HG03135 (cell line): ENCODE results near the gene ACTL10.
"Not testable (repeated sequence)": the region's sequence is repeated elsewhere in the genome, so short reads cannot be mapped to it uniquely, and the experiment has no call there.

ENCODE experiments used
- ATAC-seq: cut with Tn5 transposase; IDR thresholded peaks from one replicate; pipeline ENCODE4 v1.9.1; 2021; ENCODE audit warnings: mild to moderate bottlenecking, moderate library complexity; ENCODE audit not compliant: unreplicated experiment

ACTL10 gene

GRCh38 chr20:33666293-33667244, at the start of gene ACTL10:
Gene ACTL10, plus strand, starts transcription at chr20:33666943. Its CDS starts 555 bp downstream, at chr20:33667498.
- peak; percentile 74 for ATAC-seq

- no peak for ATAC-seq
These were observed 44.9 kb upstream of the ACTL10 start for GRCh38 chr20:33621717-33622400.

- ATAC-seq, result no peak
These were observed 43.9 kb upstream of the ACTL10 start for GRCh38 chr20:33622705-33623365.

GRCh38 chr20:33624399-33624798, 42.3 kb upstream of the ACTL10 start:
- no peak for ATAC-seq

GRCh38 chr20:33626190-33626589, 40.6 kb upstream of the ACTL10 start:
- ATAC-seq, result no peak

- no peak for ATAC-seq
These were observed 39.0 kb upstream of the ACTL10 start for GRCh38 chr20:33627577-33628216.

- no peak for ATAC-seq
These were observed 37.2 kb upstream of the ACTL10 start for GRCh38 chr20:33629533-33629932.

GRCh38 chr20:33629979-33630378, 36.8 kb upstream of the ACTL10 start:
- no peak for ATAC-seq

GRCh38 chr20:33630507-33630906, 36.2 kb upstream of the ACTL10 start:
- ATAC-seq, result no peak

- not testable (repeated sequence) for ATAC-seq
These were observed 34.8 kb upstream of the ACTL10 start for GRCh38 chr20:33631910-33632309.

GRCh38 chr20:33635341-33635740, 31.4 kb upstream of the ACTL10 start:
- no peak for ATAC-seq

GRCh38 chr20:33636776-33637175, 30.0 kb upstream of the ACTL10 start:
- no peak for ATAC-seq

- ATAC-seq, result no peak
These were observed 26.5 kb upstream of the ACTL10 start for GRCh38 chr20:33640287-33640686.

GRCh38 chr20:33644313-33645071, 22.3 kb upstream of the ACTL10 start:
- ATAC-seq, result no peak

- ATAC-seq, result no peak
These were observed 21.7 kb upstream of the ACTL10 start for GRCh38 chr20:33645072-33645358.

- no peak for ATAC-seq
These were observed 21.3 kb upstream of the ACTL10 start for GRCh38 chr20:33645396-33645795.

- ATAC-seq, result no peak
These were observed 20.6 kb upstream of the ACTL10 start for GRCh38 chr20:33646191-33646590.

GRCh38 chr20:33646959-33647602, 19.7 kb upstream of the ACTL10 start:
- not testable (repeated sequence) for ATAC-seq

- no peak for ATAC-seq
These were observed 18.9 kb upstream of the ACTL10 start for GRCh38 chr20:33647603-33648395.
